PC-9 (cell line): Measurements from ENCODE around the gene UBE4A.

Source experiments
- EZH2 ChIP-seq: fragments of 200-600 bp; sonication (generic); IDR thresholded peaks from 2 replicates; pipeline ENCODE4 v1.8.0; 2017; ENCODE audit warnings: antibody characterized with exemption, low read depth
- TF ChIP-seq, protein P1 (sequence below): fragments of 200-600 bp; sonication (generic); conservative IDR thresholded peaks from 2 replicates; pipeline ENCODE4 v1.6.1; 2017; ENCODE audit warnings: mixed run types, antibody characterized with exemption, mild to moderate bottlenecking, moderate library complexity

DNA sequence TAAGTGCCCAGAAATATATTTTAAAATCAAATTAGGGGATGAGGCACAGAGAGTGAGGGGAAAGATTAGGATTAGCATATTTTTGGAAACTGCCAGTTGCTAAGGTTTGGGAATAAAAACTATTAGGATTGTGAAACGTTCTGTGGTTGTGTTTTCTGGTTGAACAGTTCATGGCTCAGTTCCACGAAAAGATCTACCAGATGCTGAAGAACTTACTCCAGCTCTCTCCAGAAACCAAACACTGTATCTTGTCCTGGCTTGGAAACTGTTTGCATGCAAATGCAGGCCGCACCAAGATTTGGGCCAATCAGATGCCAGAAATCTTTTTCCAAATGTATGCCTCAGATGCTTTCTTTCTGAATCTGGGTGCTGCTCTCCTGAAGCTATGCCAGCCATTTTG, 15.3 kb downstream of the UBE4A start:
- TF ChIP-seq, protein P1, sequence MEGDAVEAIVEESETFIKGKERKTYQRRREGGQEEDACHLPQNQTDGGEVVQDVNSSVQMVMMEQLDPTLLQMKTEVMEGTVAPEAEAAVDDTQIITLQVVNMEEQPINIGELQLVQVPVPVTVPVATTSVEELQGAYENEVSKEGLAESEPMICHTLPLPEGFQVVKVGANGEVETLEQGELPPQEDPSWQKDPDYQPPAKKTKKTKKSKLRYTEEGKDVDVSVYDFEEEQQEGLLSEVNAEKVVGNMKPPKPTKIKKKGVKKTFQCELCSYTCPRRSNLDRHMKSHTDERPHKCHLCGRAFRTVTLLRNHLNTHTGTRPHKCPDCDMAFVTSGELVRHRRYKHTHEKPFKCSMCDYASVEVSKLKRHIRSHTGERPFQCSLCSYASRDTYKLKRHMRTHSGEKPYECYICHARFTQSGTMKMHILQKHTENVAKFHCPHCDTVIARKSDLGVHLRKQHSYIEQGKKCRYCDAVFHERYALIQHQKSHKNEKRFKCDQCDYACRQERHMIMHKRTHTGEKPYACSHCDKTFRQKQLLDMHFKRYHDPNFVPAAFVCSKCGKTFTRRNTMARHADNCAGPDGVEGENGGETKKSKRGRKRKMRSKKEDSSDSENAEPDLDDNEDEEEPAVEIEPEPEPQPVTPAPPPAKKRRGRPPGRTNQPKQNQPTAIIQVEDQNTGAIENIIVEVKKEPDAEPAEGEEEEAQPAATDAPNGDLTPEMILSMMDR = no peak
- no peak for TF ChIP-seq EZH2
